Stimulated activated CD4-positive, alpha-beta T cell treated with anti-CD3 and anti-CD28 coated beads, Interleukin-4, amount 100 ng/mL, for 1 hour (primary cell): Measurements from ENCODE around the gene CCP110.

Experiments used
- DNase-seq: peaks from one replicate; pipeline ENCODE4 v3.0.0-alpha.2; 2020

Gene CCP110

GRCh38 chr16:19601083-19601976 lies 77.6 kb downstream of the CCP110 start:
- DNase-seq, result no peak
